B cell (primary cell): ENCODE results near the gene ZNF302.

Experiments
- EZH2 ChIP-seq: IDR thresholded peaks from 2 replicates; pipeline ENCODE4 v1.6.1; 2012; ENCODE audit warnings: borderline replicate concordance, low read depth, mild to moderate bottlenecking, moderate library complexity, low read length; ENCODE audit not compliant: insufficient read depth, poor library complexity, severe bottlenecking
- TF ChIP-seq, protein P1 (sequence below): fragments of 200-600 bp; IDR thresholded peaks from one replicate; pipeline ENCODE4 v1.8.0; 2022; ENCODE audit warnings: antibody characterized with exemption, mild to moderate bottlenecking

DNA sequence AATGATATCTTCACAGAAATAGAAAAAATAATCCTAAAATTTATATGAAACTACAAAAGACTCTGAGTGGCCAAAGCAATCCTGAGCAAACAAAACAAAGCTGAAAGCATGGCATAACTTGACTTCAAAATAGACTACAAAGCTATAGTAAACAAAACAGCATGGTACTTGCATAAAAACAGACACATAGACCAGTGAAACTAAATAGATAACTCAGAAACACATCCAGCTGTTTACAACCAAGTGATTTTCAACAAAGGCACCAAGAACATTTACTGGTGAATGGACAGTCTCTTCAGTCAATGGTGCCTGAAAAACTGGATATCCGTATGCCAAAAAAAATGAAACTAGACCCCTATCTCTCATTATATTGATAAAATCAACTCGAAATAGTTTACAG is 25.7 kb upstream of the ZNF302 start:
- TF ChIP-seq, protein P1, sequence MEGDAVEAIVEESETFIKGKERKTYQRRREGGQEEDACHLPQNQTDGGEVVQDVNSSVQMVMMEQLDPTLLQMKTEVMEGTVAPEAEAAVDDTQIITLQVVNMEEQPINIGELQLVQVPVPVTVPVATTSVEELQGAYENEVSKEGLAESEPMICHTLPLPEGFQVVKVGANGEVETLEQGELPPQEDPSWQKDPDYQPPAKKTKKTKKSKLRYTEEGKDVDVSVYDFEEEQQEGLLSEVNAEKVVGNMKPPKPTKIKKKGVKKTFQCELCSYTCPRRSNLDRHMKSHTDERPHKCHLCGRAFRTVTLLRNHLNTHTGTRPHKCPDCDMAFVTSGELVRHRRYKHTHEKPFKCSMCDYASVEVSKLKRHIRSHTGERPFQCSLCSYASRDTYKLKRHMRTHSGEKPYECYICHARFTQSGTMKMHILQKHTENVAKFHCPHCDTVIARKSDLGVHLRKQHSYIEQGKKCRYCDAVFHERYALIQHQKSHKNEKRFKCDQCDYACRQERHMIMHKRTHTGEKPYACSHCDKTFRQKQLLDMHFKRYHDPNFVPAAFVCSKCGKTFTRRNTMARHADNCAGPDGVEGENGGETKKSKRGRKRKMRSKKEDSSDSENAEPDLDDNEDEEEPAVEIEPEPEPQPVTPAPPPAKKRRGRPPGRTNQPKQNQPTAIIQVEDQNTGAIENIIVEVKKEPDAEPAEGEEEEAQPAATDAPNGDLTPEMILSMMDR, result no peak
- TF ChIP-seq EZH2, result no peak
